GM21825 (cell line): ENCODE measurements around the gene IRF4.

Source experiments
- ATAC-seq: cut with Tn5 transposase; IDR thresholded peaks from one replicate; pipeline ENCODE4 v1.9.1; 2021; ENCODE audit warnings: mild to moderate bottlenecking, moderate library complexity; ENCODE audit not compliant: unreplicated experiment

Gene IRF4

DNA sequence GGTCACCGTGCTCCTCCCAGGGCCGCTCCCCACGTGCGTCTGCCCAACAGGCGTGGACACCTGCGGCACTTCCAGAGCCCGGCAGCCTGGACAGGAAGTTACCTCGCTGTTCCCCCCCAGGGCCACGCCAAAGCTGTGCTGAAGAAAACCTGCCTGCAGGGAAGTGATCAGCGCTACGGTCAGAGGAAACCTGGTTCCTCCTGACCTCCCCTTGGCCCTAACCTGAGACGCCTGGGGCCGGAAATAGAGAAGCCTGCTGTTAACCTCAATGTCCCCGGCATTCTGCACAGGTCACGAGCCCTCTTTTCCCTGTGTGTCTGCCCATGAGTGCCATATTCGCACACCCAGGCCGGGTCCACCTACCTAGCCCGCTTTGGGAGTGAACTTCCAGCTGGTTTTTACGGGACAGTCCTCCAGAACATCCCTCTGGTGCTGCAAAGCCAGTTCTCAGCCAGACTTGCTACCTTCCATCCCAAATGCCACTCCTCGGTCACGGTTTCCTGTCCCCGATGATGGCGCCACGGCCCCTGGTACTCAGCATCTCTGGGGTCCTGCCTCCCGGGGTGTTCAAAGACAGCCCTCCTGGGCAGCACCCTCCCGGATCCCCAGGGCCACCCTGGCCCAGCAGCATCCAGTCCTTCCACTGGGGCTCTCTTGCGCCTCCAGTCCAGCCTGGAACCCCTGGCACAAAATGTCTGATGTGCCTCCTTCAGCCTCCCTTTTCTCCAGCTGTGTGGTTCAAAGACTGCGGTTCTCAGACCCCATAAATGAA is 12.0 kb upstream of the IRF4 start:
- ATAC-seq = peak; percentile 66

GRCh38 chr6:380234-381218 is 11.0 kb upstream of the IRF4 start:
- no peak for ATAC-seq

- no peak for ATAC-seq
Measured at GRCh38 chr6:381742-382461, 9.7 kb upstream of the IRF4 start.

DNA sequence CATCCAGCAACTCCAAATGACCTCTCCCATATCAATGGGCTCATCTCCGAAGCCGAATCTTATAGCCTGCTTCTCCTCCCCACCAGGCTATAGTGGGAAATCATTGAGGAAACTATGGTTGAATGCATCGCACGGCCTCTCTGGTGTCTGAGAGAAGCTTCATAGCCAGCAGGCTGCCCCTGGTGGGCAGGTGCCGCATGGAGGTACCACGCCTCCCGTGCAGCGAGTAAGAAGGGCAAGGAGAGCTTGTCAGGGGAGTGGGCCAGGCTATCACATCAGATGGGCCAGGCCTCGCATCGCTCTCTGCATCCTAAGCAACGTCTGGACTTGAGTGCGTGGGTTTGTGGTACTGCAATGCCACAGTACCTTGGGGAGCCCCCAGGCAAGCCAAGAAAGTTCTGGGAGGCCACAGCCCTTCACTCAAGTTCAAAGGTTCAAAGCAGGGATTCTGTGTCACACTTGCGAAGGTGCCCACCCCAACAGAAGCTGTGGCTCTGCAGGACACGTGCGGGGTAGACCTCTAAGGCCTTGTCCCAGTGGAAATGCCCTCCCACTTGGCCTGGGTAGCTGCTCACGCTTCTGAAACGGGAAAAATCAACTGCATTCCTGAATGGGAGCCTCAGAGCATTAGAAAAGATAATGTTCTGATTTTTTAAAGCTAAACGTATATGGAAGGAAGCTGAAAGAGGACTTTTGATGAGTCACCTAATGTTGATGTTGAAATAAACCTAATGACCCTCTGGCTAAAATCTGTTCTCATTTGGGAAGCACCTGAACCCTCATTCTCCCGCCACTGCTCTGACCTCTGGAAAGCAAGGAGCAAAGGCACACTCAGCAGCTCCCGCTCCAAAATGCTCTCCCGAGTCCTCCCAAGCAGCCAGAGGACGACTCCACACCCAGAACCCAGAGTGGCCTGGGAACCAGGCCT is 8.4 kb upstream of the IRF4 start:
- ATAC-seq = no peak

- no peak for ATAC-seq
Measured at GRCh38 chr6:383856-384255, 7.7 kb upstream of the IRF4 start.

GRCh38 chr6:384898-385297 is 6.7 kb upstream of the IRF4 start:
- ATAC-seq = no peak

- ATAC-seq = no peak
Measured at GRCh38 chr6:385614-386013, 5.9 kb upstream of the IRF4 start.

DNA sequence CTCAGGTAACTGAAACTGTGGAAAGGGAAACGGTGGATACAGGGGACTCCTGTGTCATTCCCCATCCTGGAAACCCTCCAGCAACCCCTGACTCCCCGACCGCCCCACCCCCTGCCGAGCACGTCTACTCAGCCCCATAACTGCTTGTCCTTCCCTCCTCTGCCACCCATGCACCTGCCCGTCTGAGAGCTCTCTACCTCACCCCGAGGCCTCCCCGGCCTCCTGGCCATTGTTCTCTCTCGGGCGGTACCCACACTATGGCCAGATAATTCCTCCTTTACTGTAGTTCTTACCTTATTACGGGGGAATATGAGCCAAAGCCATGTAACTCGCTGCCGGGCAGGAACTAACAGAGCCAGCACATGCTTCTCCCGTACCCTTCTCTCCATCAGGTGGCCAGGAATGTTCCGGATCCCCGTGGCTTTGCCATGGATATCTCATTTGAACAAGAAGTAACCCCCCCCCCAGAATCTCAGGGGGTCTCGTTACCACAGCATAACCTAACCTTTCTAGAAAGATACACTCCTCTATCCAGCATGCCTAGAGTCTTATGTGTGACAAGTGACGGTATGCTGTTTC is 4.8 kb upstream of the IRF4 start:
- no peak for ATAC-seq

GRCh38 chr6:387293-387741 is 4.2 kb upstream of the IRF4 start:
- ATAC-seq = no peak

GRCh38 chr6:388202-388903 is 3.2 kb upstream of the IRF4 start:
- no peak for ATAC-seq

DNA sequence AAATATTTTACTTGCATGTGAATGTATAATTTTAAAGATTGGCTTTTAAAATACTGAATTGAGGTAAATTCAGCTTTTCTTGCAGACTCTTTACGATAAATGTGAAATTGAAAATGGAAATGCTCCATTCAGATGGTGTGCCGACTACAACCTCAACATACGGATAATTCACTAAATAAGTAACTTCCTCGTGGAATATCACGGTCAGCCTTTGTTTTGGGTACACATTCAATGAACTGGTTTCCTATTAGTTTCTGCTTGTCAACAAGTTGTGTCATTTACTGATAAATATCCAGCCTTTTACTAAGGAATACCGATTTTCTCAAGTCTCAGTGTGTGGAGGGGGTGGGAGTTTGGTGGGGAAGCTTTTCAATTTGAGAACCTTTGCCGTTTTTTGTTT is 2.4 kb upstream of the IRF4 start:
- no peak for ATAC-seq

DNA sequence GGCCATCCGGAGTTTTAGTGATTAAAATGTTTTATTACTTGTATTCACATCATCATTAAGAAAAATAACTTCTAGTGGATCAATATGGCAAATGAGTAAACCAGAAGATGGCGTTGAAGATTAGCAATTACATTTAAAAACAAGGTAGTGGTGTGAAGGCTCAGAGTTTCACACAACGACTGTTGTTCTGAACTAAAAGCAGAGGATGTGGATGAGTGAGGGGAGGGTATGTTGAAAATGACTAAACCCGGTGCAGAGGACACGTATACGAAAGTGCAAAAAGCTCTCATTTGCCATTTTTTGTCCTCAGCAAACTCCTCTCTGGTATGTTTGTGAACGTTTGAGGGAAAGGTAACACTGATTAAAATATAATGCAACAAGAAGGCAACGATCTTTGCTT is 1.9 kb upstream of the IRF4 start:
- ATAC-seq = peak; percentile 42

GRCh38 chr6:390914-391558 is 516 bp upstream of the IRF4 start:
- peak; percentile 17 for ATAC-seq

- ATAC-seq = no peak
Measured at GRCh38 chr6:392441-393390, 1.2 kb downstream of the IRF4 start.

DNA sequence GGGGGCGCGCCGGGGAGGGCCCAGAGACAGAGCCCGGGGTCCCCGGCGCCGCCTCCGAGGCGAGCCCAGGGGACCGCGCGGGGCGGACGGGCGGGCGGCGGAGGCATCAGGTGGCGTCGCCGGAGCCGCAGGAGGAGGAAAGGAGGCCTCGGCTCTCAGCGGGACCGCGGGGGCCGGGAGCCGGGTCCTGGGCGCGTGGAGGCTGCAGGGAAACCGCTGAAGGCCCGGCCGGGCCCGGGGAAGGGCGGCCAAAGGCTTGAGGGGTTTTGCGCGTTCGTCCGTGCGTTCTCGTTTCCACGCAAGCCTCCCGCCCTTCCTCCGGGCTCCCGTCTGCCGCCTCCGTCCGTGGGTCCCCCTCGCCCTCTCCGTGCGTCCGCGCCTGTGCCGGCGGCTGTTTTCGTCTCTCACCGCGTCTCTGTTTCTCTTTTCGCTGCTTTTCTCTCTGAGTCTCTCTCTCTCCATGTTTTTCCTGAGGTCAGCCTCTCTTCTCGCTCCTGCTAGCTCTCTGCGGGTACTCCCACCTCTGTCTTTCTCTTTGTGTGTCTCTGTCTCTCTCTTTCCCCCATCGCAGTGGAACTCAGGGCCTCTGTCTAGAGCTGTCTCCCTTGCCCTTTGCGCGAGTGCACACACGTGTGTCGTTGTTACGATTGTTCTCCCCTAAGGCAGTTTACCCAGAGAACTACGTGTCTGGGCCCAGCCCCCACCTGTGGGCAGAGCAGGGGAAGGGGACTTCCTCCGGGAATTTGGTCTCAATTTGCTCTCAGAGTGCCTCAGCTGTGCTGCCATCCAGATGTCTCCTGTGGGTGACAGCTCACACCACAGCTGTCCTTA is 2.1 kb downstream of the IRF4 start:
- ATAC-seq = no peak

DNA sequence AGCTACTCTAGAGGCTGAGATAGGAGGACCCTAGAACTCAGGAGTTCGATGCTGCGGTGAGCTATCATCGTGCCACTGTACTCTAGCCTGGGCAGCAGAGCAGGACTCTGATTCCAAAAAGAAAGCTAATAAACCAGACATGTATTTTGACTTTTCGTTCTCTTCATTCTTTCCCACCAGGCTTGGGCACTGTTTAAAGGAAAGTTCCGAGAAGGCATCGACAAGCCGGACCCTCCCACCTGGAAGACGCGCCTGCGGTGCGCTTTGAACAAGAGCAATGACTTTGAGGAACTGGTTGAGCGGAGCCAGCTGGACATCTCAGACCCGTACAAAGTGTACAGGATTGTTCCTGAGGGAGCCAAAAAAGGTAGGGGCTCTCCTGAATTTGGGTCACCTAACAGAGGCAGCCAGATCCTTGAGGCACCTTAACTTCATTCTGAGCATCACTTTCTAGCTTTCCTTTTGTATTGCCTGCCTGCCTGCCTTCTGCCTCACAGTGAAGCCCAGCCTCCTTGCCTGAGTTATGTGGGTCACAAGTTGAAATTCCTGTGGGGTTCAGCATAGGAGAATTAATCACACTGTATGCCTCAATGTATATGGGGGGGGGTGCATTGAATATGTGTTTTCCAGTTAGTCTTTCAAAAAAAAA is 3.2 kb downstream of the IRF4 start:
- no peak for ATAC-seq
